Pulmonary artery endothelial cell (primary cell): Measurements from ENCODE around the gene RGS9. TPM values are rescaled to one million over a fixed set of nuclear protein-coding genes. Genes with fewer than 3 reads are reported as not detected.
"Not testable (repeated sequence)": the region's sequence is repeated elsewhere in the genome, so short reads cannot be mapped to it uniquely, and the experiment has no call there.

Source experiments
- DNase-seq: peaks from one replicate; pipeline ENCODE4 v3.0.0-alpha.2; 2011; ENCODE audit warnings: low read depth, low spot score
- total RNA-seq: library from RNA; depleted of rRNA; stranded (reverse); fragments of >200 nt; gene quantifications from 2 replicates; pipeline ENCODE4 v1.2.3, GENCODE V29; 2014

RGS9 gene
- total RNA-seq, 1 donor from 2014 or later, result 1.1 TPM

DNA sequence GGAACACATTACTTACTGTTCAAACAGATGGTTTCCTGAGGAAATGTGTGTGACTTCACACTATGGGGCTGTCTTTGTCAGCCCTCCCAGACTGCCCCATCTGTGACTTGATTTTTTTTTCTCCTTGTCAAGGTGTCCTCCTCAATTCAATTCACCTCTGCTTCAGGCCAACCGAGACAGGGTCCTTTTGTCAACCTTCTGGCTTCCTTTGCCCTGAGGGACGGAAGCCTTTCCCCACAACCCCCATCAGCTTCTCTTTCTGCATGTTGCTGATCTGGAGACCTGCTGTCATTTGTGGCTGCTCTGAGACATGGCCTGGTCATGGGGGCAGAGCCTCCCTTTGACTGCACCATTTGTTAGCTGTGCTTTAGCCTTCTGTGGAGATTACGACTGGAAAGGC, 21.3 kb upstream of the RGS9 start:
- DNase-seq, result no peak

DNA sequence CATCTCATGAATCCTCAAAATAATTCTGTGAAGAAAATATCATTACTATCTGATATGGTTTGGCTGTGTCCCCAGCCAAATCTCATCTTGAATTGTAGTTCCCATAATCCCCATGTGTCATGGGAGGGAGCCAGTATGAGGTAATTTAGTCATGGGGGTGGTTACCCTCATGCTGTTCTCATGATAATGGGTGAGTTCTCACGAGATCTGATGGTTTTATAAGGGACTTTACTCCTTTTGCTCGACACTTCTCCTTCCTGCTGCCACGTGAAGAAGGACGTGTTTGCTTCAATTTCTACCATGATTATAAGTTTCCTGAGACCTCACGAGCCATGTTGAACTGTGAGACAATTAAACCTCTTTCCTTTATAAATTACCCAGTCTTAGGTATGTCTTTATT, 20.7 kb upstream of the RGS9 start:
- DNase-seq, result not testable (repeated sequence)

DNA sequence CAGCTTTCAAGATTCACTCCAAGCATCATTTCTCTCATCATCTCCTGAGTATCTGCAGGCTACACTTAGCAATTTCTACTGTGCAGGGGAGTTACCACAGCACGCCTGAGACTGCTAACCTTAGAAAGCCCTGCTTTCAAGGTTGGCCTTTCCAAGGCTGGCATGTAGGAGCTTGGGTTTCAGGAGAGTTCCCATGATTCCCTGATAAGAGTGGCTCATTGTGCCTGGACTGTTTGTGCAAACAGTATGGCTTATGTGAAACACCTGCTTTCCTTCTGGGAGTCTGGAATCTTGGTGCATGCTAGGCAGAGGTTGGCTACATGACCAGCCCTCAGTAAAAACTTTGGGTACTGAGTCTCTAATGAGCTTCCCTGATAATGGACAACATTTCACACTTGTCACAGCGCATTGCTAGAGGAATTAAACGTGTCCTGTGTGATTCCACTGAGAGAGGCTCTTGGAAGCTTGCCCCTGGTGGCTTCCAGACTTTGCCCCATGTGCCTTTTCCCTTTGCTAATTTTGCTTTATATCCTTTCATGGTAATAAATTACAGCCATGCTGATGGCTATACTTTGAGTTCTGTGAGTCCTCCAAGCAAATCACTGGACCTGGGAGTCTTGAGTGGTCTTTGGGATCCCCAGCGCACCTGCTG, 19.7 kb upstream of the RGS9 start:
- DNase-seq, result no peak

DNA sequence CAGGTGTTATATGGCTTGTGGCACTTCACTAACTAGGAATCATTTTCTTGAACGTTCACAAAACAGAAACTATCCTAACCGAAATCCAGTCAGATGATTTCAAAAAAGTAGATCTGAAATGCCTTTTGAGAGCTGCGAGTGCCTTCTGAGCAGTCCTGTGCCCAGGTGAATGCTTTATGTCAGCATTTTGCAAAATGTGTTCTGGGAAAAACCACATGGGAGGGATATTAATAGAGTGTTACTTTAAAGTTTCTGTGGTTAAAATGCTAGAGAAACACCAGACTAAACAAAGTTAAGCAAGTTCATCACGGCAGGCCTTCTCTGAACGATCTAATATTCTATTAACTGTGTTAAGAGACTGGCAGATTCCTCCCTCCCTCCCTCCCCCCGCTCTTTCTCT, 15.8 kb upstream of the RGS9 start:
- no peak for DNase-seq

DNA sequence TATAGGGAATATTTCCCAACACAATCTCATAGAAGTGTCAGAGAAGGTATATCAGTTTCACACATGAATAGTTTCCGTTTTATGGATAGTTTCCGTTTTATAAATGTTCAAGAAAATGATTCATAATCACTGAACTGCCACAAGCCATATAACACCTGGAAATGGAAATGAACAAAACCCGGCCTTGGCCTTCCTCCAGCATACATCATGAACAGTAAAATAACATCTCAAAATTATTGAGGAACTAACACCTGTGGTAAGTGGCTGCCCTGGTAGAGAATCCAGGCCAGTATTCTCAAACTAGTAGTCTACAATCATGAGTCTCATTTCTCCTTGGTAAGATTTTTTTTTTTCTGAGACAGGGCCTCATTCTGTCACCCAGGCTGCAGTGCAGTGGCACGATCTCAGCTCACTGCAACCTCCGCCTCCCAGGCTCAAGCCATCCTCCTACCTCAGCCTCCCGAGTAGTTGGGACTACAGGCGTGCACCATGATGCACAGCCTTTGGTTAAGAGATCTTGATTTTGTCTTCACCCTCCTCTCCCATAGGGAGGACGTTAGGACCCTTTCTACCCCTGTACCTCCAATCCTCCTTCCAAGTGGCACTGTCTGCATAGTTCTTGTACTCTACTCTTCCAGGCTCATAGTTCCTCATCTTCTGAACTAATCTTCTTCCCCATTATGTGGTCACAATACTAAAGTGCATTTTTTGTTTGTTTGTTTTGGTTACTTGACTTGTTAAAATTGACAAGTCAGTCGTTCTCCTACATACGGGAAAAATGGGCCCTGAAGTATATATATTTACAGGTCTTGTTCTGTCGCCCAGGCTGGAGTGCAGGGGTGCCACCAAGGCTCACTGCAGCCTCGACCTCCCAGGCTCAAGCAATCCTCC, 15.0 kb upstream of the RGS9 start:
- DNase-seq, result no peak

DNA sequence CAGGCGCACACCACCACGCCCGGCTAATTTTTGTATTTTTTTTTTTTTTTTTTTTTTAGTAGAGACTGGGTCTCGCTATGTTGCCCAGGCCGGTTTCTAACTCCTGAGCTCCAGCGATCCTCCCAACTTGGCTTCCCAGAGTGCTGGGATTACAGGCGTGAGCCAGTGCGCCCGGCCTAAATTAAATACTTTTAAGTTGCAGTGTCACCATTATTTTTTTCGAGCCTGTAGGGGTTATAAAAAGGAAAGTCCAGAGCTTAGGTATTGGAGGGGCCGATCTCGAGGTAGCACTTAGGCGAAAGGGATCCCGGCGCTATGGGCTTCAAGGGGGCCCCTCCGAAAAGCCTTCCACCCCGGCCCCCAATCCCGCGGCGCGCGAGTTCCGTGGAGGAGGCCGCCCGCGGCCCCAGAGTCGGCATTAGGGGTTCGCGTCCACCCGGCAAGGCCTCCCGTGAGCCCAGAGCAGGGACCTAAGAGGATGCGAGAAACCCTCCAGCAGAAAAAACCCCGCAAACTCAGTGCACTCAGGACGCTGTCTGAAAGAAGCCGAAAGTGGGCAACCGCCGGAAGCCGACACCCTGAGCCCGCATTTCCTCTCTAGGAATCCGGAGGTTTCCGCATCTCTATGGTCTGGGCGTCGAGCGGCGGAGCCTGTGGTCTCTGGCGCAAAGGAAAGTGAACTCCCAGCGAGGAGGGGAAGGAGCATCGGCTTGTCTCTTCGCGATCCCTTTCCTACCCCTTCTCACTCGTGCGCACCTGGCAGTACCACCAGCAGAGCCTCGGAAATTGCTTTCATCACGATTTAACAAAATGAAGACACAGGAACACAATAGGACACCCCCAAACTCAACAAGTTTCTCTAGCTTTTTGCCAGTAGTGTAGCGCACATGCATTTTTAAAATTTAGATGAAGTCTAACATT, 14.1 kb upstream of the RGS9 start:
- DNase-seq, result peak; percentile 60

DNA sequence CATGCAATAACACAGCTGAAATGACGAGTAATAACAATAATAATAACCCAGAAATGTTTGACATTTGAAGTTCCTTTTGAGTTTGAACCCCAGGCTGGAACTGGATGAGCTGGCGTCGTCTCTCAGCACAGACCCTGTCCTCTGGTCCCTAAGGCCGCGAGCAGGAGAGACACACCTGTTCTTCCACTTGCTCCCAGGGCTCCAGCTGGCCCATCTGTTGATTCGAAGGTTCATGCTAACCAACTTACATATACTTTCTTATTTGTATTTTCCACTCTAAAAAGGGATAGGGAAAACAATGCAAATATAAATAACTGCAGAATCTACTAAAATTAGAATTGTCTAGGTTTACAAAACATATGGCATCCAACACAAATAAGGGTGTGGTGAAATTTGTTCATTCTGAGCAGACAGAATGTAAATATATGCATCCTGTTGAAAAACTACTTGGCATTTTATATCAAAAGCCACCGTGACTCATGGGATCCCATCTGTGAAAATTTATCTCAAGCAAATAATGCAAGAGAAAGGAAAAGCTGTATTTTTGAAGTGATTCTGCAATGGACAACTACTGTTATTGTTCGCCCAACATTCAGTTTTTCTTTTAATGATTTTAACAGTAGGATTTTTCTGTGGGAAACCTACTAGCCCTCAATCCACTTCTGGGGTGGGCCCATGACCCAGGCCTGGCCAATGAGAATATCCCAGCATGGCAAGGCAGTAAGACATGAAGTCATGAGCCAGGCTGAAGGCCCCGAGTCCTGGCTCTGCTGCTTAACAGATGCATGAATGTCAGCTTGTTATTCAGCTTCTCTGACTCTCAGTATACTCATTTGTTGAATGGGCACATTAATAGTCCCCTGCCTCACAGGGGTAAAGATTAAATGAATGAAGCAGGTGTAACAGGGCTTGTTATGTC, 13.2 kb upstream of the RGS9 start:
- no peak for DNase-seq

DNA sequence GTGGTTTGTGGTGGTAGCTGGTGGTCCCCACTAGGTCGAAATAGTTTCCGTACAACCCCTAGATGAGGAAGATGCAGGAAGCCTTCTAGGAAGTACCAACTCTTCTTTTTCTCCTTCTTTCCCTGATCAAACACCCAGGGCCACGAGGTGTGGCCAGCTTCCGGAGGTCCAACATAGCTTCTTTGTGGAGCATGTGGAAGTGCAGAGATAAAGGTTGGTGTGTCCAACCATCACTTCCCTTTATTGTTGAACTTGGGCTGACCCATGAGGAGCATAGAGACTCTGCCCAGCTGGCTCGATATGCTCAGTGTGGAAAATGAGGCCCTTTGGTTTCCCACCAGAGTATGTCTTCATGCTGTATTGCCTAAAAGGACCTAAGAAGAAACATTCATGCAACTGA, 6.3 kb upstream of the RGS9 start:
- DNase-seq, result no peak

DNA sequence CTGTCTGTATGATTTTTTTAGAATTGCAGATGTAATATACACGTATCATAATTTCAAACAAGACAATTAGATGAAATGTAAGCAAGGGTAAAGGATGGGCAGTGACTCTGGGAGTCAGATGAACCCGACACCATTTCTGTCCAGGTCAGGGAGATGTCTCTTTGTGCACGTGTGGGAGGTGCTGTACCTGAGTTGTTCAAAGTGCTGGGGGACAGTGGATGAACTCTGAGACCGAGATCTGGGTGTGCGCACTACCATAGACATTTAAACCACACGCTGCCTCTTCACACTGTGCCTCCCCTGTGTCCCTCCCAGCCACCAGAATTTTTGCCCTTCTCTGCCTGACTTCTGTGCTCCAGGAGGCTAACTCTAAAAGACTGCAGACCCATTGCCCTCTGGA, 5.9 kb upstream of the RGS9 start:
- DNase-seq, result no peak

DNA sequence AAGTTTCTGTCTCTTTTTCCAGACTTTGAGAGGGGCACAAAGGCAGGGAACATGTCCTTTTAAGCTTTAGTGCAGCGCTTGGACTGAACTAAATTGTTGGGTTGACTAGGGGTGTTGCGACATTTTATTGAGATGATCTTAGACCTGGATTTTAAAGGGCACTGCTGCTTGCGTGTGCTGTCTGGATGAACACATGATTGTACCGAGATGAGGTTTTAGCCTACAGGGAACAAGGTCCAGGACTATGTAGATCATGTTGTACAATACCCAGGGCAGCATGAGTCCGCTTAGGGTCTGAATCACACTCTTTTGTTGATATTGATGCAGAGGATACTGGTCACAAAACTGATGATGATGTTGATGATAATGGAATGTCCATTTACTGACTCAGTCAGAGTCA, 5.2 kb upstream of the RGS9 start:
- DNase-seq, result no peak

DNA sequence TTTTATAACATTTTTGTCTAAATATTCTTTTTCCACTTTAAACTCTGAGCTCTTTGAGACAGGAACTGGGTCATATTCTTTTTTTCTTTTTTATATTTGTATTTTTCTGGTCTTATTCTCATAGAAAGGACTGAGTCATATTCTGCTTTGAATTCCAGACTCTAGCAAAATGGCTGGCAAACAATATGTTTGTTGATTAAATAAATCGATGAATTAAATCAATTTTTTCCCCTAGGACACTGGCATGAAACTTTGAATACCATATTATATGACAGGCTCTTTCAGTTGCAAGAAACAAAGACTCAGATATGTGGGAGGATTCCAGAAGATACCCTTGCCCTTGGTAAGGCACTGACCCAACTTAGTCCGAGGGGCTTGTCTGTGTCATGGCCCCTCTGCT, 3.1 kb upstream of the RGS9 start:
- DNase-seq, result no peak

DNA sequence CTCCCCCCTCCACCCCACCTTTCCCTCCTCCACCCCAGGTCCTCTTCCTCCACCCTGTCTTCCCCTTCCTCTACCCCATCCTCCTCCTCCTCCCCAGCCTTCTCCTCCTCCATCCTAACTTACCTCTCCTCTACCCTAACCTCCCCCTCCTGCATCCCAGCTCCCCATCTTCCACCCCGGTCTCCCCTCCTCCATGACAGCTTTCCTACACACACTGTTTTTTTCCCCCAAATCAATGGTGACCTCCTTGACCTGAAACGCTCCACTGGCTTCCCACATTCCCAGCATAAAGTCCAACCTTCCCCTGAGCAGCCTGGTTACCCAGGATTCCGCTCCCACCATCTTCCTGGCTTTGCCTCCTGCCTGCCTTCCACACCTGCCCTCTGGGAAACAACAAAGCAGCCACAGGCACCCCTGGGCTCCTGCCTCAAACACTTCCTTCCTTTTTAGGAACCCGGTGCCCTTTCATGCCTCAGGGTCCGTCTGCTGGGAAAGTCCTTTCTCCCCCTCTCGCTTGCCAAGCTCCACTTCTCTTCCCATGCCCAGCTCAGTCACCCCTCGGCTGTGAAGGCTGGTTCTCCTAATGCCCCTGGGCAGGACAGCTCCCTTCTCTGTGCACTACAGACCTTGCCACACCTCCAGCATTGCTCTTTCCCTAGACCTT, 2.1 kb downstream of the RGS9 start:
- DNase-seq, result no peak

DNA sequence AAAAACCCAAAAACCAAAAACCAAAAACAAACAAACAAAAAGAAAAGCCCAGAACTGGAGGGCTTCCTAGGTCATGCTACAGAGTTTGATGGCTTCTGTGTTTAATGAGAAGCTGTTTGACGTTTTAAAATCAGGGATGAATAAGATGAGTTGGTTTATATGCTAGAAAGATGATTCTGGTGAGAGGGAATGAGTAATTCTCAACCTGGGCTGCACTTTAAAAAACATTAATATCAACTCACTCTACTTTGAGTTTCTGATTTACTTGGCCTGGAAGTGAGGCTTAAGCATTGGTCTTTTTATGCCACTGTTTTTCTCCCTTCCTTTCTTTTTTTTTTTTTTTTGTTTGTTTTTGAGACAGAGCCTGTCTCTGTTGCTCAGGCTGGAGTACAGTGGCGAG, 5.1 kb downstream of the RGS9 start:
- no peak for DNase-seq

DNA sequence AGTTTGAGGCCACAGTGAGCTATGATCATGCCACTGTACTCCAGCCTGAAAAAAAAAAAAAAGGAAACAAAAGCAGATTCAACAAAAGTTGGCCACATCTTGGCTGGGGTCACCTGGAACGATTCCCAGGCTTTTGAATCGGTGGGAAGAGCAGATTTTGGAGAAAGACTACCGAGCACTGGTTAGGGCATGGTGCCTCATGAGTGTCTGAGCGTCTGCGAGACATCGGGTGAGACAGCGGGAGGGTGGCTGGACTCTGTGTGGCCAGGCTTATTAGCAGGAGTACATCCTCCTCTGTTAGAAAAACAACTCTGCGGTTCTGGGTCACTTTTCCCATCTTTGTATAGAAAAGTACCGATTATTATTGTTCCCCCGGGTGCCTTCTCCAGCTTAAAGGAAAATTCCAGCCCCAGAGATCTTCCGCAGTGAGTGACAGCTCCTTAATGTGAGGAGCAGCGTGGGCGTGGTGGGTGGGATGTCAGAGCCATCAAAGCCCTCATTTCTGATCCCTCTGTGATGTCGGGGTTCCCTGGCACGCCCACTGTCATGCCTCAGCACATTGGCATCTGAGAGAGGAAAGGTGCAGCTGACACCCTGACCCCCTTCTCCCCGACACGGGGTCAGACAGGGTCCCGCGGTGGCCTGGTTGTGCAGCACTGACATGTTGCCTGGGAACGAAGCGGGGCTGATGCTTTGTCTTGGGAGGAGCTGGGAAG, 6.9 kb downstream of the RGS9 start:
- no peak for DNase-seq

DNA sequence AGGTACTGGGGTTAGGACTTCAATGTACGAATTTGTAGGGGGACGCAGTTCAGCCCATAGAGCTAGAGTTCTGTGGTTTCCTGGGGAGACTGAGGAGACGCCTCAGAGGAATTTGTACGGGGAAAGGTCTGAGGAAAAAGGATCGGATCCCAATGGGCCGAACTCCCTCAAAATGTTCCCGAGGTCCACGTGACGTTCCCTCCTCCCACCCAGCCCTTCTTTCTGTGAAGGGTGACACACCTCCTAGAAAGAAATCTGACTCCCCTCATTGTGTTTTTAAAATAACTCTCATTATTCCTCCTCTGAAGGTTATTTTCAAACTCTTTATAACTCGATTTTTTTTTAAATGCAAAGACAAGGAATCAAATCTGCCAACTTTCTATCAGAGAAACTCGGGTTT, 8.6 kb downstream of the RGS9 start:
- DNase-seq, result no peak

DNA sequence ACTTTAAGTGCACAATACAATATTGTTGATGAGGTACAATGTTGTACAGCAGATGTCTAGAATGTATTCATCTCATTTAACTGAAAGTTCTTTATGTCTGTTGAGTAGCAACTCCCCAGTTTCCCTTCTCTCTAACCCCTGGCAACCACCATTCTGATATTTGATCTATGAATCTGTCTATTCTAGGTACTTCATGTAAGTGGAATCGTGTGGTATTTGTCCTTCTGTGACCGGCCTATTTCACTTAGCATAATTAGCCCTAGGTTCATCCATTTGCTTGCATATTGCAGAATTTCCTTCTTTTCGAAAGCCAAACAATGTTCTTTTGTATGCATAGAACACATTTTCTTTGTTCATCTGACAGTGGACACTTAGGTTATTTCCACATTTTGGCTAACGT, 10.8 kb downstream of the RGS9 start:
- no peak for DNase-seq

DNA sequence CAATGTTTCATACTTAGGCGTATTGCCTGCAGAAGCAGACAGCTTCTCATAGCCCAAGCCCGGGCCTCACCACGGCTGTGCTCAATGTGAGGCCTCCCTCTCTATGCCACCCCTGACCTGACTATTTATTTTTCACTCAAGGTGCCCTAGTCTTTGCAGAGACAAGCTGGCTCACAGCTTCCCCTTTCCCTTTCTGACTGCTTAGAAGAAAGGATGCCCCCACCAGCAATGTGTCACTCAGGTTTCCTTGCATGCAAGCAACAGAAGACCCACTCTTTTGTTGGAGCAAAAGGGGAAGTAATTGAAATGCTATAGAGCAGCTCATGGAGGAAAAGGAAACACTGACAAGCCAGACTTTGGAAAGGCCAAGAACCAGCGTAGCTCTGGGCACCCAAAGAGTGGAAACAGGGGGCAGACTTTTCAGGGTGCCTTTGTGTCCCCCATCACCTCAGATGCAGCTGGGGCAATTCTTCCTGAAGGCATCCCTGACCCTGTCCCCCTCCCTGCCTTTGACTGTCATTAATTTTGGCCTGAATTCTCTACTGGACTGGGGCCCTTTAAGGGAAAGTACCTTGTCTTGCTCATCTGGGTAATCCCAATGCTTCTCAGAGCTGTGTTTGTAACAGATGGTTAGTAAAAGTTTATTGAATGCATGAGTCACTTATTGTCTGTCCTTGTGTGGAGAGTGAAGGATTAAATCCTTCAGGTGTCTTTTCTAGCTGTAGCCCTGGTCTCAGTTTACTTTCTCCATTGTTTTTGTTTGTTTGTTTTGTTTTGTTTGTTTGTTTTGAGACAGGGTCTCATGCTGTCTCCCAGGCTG, 17.8 kb downstream of the RGS9 start:
- DNase-seq, result no peak

DNA sequence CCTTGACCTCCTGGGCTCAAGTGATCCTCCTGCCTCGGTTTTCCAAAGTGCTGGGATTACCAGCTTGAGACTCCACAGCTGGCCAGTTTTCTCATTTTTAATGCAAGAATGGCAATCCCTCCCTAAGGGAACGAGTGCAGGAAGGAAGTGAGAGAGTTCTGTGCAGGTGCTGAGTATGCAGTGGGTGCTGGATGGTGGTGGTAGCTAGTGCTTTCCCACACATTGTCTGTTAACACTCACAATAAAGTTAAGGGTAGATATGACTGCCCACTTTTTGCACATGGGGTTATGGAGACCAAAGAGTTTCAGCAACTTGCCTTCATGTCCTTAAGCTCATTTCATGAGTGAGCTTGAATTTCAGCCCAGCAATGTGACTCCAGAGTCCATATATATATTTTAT, 18.5 kb downstream of the RGS9 start:
- no peak for DNase-seq
